Measurements from ENCODE around the gene ISG15. TPM values are rescaled to one million over a fixed set of nuclear protein-coding genes. Genes with fewer than 3 reads are reported as not detected.

The ISG15 gene
- total RNA-seq, 1 donor from 2014 or later, result 53.7 TPM

DNA sequence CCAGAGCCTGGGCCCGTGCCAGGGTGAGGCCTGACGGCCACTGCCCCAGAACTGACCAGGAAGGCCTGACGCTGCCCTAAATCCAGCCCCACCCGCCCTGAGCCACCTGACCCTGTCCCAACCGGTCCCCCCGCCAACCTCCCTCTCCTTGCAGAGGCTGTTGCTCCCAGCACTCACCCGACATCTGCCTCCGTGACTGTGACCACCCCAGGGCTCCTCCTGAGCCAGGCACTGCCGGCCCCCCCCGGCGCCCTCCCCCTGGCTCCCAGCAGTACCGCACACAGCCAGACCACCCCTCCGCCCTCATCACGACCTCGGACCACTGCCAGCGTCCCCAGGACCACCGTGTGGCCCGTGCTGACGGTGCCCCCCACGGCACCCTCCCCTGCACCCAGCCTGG lies 32.9 kb downstream of the ISG15 start:
- intact Hi-C loops (cut with micrococcal nuclease), result no loop called here
- H3K4me3 Mint-ChIP-seq, result no peak overlapping the region
- no peak overlapping the region for H3K27ac Mint-ChIP-seq
- no peaks in the 10 kb centered on the region for H3K27me3 Mint-ChIP-seq (ENCODE audit: insufficient read depth)
- H3K36me3 Mint-ChIP-seq (ENCODE audit: low read depth), result peaks cover 3% of the 10 kb centered on the region
- no peak for DNase-seq (ENCODE audit: low spot score)
- no peaks in the 10 kb centered on the region for H3K4me1 Mint-ChIP-seq (ENCODE audit: low read depth)
- H3K9me3 Mint-ChIP-seq, result no peaks in the 10 kb centered on the region

DNA sequence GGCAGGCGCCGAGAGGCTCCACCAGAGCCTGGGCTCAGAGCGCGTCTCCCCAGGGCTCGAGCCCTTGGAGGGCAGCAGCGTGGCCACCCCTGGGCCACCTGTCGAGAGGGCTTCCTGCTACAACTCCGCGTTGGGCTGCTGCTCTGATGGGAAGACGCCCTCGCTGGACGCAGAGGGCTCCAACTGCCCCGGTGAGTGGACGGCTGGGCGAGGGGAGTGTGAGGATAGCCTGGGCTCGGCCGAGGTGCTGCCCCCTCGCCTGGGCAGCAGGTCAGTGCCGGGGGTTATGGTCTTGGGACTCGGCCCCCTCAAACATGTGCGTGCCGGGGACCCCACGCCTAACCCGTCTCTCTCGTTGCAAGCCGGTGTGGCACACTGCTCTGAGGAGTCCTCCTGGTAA lies 33.5 kb downstream of the ISG15 start:
- no peaks in the 10 kb centered on the region for H3K4me1 Mint-ChIP-seq (ENCODE audit: low read depth)
- H3K27me3 Mint-ChIP-seq (ENCODE audit: insufficient read depth), result no peaks in the 10 kb centered on the region
- no peak for DNase-seq (ENCODE audit: low spot score)
- H3K4me3 Mint-ChIP-seq, result no peak overlapping the region
- no peaks in the 10 kb centered on the region for H3K9me3 Mint-ChIP-seq
- H3K27ac Mint-ChIP-seq, result no peak overlapping the region
- H3K36me3 Mint-ChIP-seq (ENCODE audit: low read depth), result peaks cover 3% of the 10 kb centered on the region
- intact Hi-C loops (cut with micrococcal nuclease), result no loop called here

- H3K27ac Mint-ChIP-seq, result no peak overlapping the region
- no peak overlapping the region for H3K4me3 Mint-ChIP-seq
- H3K36me3 Mint-ChIP-seq (ENCODE audit: low read depth), result peaks cover 3% of the 10 kb centered on the region
- intact Hi-C loops (cut with micrococcal nuclease), result no loop called here
- no peaks in the 10 kb centered on the region for H3K4me1 Mint-ChIP-seq (ENCODE audit: low read depth)
- H3K27me3 Mint-ChIP-seq (ENCODE audit: insufficient read depth), result no peaks in the 10 kb centered on the region
- no peak for DNase-seq (ENCODE audit: low spot score)
- H3K9me3 Mint-ChIP-seq, result no peaks in the 10 kb centered on the region
These were observed 34.1 kb downstream of the ISG15 start for GRCh38 chr1:1047407-1047806.

DNA sequence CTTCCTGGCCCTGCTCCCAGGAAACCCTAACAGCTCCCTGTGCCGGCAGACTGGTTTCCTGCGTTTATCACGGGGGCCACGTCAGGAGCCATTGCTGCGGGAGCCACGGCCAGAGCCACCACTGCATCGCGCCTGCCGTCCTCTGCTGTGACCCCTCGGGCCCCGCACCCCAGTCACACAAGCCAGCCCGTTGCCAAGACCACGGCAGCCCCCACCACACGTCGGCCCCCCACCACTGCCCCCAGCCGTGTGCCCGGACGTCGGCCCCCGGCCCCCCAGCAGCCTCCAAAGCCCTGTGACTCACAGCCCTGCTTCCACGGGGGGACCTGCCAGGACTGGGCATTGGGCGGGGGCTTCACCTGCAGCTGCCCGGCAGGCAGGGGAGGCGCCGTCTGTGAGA lies 34.7 kb downstream of the ISG15 start:
- Mint-ChIP-seq H3K4me1 (ENCODE audit: low read depth) (no peaks in the 10 kb centered on the region), H3K4me3 (no peak overlapping the region), H3K36me3 (ENCODE audit: low read depth) (peaks cover 3% of the 10 kb centered on the region), H3K9me3 (no peaks in the 10 kb centered on the region), H3K27ac (no peak overlapping the region), H3K27me3 (ENCODE audit: insufficient read depth) (no peaks in the 10 kb centered on the region)
- intact Hi-C loops (cut with micrococcal nuclease), result no loop called here
- no peak for DNase-seq (ENCODE audit: low spot score)

GRCh38 chr1:1048765-1049164 lies 35.5 kb downstream of the ISG15 start:
- no peak overlapping the region for H3K27ac Mint-ChIP-seq
- intact Hi-C loops (cut with micrococcal nuclease), result no loop called here

DNA sequence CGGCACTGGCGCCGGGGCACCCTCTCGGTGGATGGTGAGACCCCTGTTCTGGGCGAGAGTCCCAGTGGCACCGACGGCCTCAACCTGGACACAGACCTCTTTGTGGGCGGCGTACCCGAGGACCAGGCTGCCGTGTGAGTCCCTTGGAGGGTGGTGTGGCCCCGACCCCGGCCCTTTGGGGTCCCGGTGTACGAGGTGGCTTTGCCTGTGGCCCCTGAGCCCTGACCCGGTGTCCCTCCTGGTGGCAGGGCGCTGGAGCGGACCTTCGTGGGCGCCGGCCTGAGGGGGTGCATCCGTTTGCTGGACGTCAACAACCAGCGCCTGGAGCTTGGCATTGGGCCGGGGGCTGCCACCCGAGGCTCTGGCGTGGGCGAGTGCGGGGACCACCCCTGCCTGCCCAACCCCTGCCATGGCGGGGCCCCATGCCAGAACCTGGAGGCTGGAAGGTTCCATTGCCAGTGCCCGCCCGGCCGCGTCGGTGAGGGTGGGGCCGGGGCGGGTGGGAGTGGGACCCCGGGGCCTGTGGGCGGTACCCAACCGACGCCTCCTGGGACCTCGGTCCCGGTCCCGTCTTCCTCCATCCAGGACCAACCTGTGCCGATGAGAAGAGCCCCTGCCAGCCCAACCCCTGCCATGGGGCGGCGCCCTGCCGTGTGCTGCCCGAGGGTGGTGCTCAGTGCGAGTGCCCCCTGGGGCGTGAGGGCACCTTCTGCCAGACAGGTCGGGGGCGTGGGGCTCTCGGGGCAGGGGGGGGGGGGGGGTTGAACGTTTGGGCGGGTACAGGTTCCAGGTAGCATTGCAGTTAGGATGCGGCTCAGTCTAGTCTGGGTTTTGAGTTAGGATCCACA lies 36.2 kb downstream of the ISG15 start:
- Mint-ChIP-seq H3K27ac (no peak overlapping the region), H3K36me3 (ENCODE audit: low read depth) (no peaks in the 10 kb centered on the region), H3K4me1 (ENCODE audit: low read depth) (no peaks in the 10 kb centered on the region), H3K4me3 (no peak overlapping the region), H3K27me3 (ENCODE audit: insufficient read depth) (no peaks in the 10 kb centered on the region), H3K9me3 (no peaks in the 10 kb centered on the region)
- no peak for DNase-seq (ENCODE audit: low spot score)
- intact Hi-C loops (cut with micrococcal nuclease), result no loop called here

More at GRCh38 chr1:1048765-1049164, 35.5 kb downstream of the ISG15 start:
- no peaks in the 10 kb centered on the region for H3K36me3 Mint-ChIP-seq (ENCODE audit: low read depth)
- H3K4me1 Mint-ChIP-seq (ENCODE audit: low read depth), result no peaks in the 10 kb centered on the region
- no peak overlapping the region for H3K4me3 Mint-ChIP-seq
- H3K27me3 Mint-ChIP-seq (ENCODE audit: insufficient read depth), result no peaks in the 10 kb centered on the region
- H3K9me3 Mint-ChIP-seq, result no peaks in the 10 kb centered on the region
- DNase-seq (ENCODE audit: low spot score), result no peak

DNA sequence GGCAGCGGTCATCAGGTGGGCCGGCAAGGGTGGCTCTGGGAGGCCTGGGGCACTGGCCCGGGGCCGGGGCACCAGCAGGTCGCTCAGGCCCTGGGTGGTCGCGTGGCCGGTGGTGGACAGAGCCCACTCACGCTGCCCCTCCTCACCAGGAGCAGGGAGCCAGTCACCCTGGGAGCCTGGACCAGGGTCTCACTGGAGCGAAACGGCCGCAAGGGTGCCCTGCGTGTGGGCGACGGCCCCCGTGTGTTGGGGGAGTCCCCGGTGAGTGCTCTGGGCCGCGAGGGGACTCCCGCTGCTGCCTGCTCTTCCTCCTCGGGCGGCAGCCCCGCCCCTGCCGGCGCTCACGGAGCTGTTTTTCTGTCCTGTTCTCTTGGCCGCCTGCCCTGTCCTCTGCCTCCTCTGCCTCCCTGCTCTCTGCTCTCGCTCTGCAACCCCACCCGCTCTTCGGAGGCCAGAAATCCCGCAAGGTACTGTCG lies 37.3 kb downstream of the ISG15 start:
- intact Hi-C loops (cut with micrococcal nuclease), result no loop called here
- Mint-ChIP-seq H3K4me1 (ENCODE audit: low read depth) (no peaks in the 10 kb centered on the region), H3K27ac (no peak overlapping the region)

DNA sequence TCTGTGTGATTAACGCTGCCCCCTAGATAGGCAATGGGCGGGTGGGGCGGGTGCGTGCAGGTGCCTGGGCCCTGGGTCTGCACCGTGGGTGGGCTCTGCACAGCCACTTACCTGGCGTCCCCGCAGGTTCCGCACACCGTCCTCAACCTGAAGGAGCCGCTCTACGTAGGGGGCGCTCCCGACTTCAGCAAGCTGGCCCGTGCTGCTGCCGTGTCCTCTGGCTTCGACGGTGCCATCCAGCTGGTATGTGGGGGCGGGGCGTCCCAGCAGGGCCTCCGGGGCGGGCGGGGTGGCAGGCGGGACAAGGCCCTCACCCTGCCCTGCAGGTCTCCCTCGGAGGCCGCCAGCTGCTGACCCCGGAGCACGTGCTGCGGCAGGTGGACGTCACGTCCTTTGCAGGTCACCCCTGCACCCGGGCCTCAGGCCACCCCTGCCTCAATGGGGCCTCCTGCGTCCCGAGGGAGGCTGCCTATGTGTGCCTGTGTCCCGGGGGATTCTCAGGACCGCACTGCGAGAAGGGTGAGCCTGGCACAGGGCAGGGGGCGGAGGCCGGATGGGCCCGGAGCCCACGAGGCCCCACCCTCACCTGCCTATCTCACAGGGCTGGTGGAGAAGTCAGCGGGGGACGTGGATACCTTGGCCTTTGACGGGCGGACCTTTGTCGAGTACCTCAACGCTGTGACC lies 38.0 kb downstream of the ISG15 start:
- Mint-ChIP-seq H3K4me1 (ENCODE audit: low read depth) (no peaks in the 10 kb centered on the region), H3K27ac (no peak overlapping the region), H3K9me3 (no peaks in the 10 kb centered on the region), H3K4me3 (no peak overlapping the region), H3K36me3 (ENCODE audit: low read depth) (no peaks in the 10 kb centered on the region), H3K27me3 (ENCODE audit: insufficient read depth) (peaks cover 3% of the 10 kb centered on the region)
- DNase-seq (ENCODE audit: low spot score), result no peak
- intact Hi-C loops (cut with micrococcal nuclease), result no loop called here

More for the DNA sequence above, 37.3 kb downstream of the ISG15 start:
- no peak overlapping the region for H3K4me3 Mint-ChIP-seq
- H3K36me3 Mint-ChIP-seq (ENCODE audit: low read depth), result no peaks in the 10 kb centered on the region
- H3K9me3 Mint-ChIP-seq, result no peaks in the 10 kb centered on the region
- no peaks in the 10 kb centered on the region for H3K27me3 Mint-ChIP-seq (ENCODE audit: insufficient read depth)
- DNase-seq (ENCODE audit: low spot score), result no peak

DNA sequence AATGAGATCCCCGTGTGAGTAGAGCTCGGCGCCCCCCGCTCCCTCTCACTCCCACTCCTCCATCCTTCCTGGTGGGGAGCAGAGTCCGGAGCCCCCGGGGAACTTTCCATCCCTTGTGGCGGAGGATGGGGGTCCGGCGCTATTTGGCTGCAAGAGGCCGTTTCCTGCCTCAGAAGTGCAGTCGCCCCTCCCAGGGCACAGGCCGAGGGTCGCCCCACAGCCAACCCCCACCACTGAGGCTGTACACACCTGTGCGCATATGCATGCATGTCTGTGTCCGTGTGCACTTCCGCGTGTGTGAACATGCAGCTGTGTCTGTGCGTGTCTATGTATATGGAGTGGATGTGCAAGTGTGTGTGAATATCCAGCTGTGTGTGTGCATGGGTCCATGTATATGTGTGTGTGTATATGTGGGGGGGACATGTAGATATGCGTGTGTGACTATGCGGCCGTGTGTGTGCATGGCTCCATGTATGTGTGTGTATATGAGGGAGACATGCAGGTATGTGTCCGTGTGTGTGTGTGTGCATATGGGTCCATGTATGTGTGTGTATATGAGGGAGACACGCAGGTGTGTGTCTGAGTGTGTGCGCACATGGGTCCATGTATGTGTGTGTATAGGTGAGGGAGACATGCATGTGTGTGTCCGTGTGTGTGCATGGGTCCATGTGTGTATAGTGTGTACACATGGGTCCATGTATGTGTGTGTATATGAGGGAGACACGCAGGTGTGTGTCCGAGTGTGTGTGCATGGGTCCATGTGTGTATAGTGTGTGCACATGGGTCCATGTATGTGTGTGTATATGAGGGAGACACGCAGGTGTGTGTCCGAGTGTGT lies 38.9 kb downstream of the ISG15 start:
- Mint-ChIP-seq H3K36me3 (ENCODE audit: low read depth) (no peaks in the 10 kb centered on the region), H3K4me3 (no peak overlapping the region), H3K27me3 (ENCODE audit: insufficient read depth) (peaks cover 5% of the 10 kb centered on the region), H3K27ac (no peak overlapping the region), H3K9me3 (no peaks in the 10 kb centered on the region), H3K4me1 (ENCODE audit: low read depth) (no peaks in the 10 kb centered on the region)
- intact Hi-C loops (cut with micrococcal nuclease), result no loop called here
- DNase-seq (ENCODE audit: low spot score), result no peak

GRCh38 chr1:1053022-1053421 lies 39.7 kb downstream of the ISG15 start:
- H3K27ac Mint-ChIP-seq, result no peak overlapping the region
- intact Hi-C loops (cut with micrococcal nuclease), result no loop called here
- H3K9me3 Mint-ChIP-seq, result no peaks in the 10 kb centered on the region
- peaks cover 9% of the 10 kb centered on the region for H3K27me3 Mint-ChIP-seq (ENCODE audit: insufficient read depth)
- no peak for DNase-seq (ENCODE audit: low spot score)
- no peak overlapping the region for H3K4me3 Mint-ChIP-seq
- no peaks in the 10 kb centered on the region for H3K36me3 Mint-ChIP-seq (ENCODE audit: low read depth)
- H3K4me1 Mint-ChIP-seq (ENCODE audit: low read depth), result no peaks in the 10 kb centered on the region

GRCh38 chr1:1053682-1054081 lies 40.4 kb downstream of the ISG15 start:
- intact Hi-C loops (cut with micrococcal nuclease), result no loop called here

DNA sequence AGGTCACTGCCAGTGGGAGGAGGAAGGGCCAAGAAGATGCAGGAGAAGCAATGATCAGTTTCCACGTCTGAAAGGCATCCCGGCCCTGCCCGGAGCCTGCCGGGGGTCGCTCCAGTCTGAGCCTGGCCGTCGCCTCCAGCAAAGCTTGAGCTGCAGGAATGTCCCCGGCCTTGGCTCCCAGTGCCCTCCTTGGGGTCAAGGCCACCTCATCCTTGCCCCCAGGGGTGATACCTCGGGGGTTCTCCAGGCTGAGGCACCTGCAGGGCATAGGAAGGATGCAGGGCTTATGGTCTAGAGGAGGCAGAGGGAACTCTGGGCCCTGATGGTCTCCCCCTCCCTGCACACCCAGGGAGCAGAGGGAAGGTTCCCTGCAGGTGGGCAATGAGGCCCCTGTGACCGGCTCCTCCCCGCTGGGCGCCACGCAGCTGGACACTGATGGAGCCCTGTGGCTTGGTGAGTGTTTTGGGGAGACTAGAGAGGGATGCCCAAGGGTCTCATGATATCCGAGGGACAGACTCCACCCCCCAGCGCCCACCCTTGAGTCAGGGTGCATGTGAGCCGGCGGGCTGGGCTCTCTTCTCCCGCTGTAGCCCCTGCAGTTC lies 40.9 kb downstream of the ISG15 start:
- Mint-ChIP-seq H3K27ac (no peak overlapping the region), H3K9me3 (no peaks in the 10 kb centered on the region), H3K4me1 (ENCODE audit: low read depth) (no peaks in the 10 kb centered on the region), H3K4me3 (no peak overlapping the region), H3K27me3 (ENCODE audit: insufficient read depth) (peaks cover 16% of the 10 kb centered on the region), H3K36me3 (ENCODE audit: low read depth) (no peaks in the 10 kb centered on the region)
- DNase-seq (ENCODE audit: low spot score), result no peak
- intact Hi-C loops (cut with micrococcal nuclease), result no loop called here

More at GRCh38 chr1:1053682-1054081, 40.4 kb downstream of the ISG15 start:
- Mint-ChIP-seq H3K27me3 (ENCODE audit: insufficient read depth) (peaks cover 14% of the 10 kb centered on the region), H3K4me3 (no peak overlapping the region), H3K27ac (no peak overlapping the region), H3K9me3 (no peaks in the 10 kb centered on the region), H3K36me3 (ENCODE audit: low read depth) (no peaks in the 10 kb centered on the region), H3K4me1 (ENCODE audit: low read depth) (no peaks in the 10 kb centered on the region)
- no peak for DNase-seq (ENCODE audit: low spot score)

All from activated T-helper 1 cell treated with anti-CD3 and anti-CD28 coated beads, Interleukin-12 subunit alpha, Interleukin-12 subunit beta, Interleukin-2, Interleukin-4 antibody, amounts not matched to agents 30 ng/mL and 10 ng/mL and 1 ng/mL, durations not matched to agents 14 hours and 24 hours and 36 hours (primary cell).